ENCODE data around the gene CDT1. TPM values are rescaled to one million over a fixed set of nuclear protein-coding genes. Genes with fewer than 3 reads are reported as not detected.
A peak's percentile ranks its signal among the peaks of the same experiment; 100 is the strongest.

Gene CDT1
- total and polyA plus RNA-seq, 2 experiments from 2014 or later, result 32.6 to 187 TPM

DNA sequence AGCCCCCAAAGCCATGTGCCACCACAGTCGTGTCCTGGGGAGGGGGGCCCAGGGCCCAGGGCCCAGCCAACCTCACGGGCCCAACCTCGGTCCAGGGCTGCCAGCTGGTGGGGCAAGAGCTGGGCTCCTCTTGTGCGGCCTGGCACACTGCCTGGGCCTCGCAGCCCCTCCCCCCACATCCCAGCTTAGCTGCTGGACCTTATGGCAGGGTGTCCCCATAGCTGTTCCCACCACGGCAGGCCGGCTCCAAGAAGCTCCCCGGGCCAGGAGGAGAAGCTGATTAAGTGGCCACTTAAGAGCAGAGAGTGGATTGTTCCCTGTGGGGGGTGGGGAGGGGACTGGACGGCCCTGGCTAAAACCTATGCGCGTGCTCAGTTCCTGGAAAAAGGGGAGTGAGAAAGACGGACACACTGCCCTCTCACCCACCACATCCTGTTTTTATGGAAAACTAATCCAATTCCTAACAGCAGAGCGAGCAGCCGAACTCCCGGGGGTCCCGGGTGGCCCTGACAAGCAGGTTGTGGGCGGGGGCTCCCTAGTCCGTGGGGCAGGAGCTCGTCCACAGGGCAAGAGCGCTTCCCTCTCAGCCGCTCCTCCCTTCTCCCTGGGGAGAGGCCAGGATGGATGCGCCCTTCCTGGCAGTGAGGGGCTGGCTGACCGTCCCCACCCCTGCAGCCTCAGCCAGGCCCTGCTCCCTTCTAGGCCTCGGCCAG, 35.4 kb upstream of the CDT1 start:
- Histone ChIP-seq H3K4me2 (peak overlapping the region; percentile 14; the same call in 1 of the 2 replicates), H3K27ac (ENCODE audit: low read depth) (peak overlapping the region; percentile 19; the same call in 1 of the 2 replicates), H3F3A (replicated peaks; ENCODE audit: low read depth) (peaks cover 15% of the 10 kb centered on the region; the same call in 1 of the 2 replicates), H3K4me3 (no peak overlapping the region), H3K9me2 (ENCODE audit: insufficient read depth) (no peaks in the 10 kb centered on the region), H4K20me1 (replicated peaks; ENCODE audit: insufficient read depth) (no peaks in the 10 kb centered on the region), H2AFZ (no peak overlapping the region), H3K27me3 (ENCODE audit: insufficient read depth) (no peaks in the 10 kb centered on the region), H3K79me2 (replicated peaks; ENCODE audit: insufficient read depth) (peaks cover 41% of the 10 kb centered on the region), H3K4me1 (ENCODE audit: insufficient read depth) (peaks cover 33% of the 10 kb centered on the region), H3K36me3 (ENCODE audit: insufficient read depth) (no peaks in the 10 kb centered on the region)
- DNase-seq (ENCODE audit: low spot score), result no peak
- Mint-ChIP-seq H3K27me3 (ENCODE audit: insufficient read depth, low read depth, poor library complexity) (peaks cover 17% of the 10 kb centered on the region), H3K4me1 (peaks cover 53% of the 10 kb centered on the region), H3K27ac (no peak overlapping the region), H3K36me3 (ENCODE audit: low read depth) (no peaks in the 10 kb centered on the region), H3K4me3 (no peak overlapping the region), H3K9me3 (no peaks in the 10 kb centered on the region)
- no peak for ATAC-seq
- TF ChIP-seq, protein P1, sequence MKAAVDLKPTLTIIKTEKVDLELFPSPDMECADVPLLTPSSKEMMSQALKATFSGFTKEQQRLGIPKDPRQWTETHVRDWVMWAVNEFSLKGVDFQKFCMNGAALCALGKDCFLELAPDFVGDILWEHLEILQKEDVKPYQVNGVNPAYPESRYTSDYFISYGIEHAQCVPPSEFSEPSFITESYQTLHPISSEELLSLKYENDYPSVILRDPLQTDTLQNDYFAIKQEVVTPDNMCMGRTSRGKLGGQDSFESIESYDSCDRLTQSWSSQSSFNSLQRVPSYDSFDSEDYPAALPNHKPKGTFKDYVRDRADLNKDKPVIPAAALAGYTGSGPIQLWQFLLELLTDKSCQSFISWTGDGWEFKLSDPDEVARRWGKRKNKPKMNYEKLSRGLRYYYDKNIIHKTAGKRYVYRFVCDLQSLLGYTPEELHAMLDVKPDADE (IDR thresholded peaks at IDR 0.05), result no peak
- TF ChIP-seq ZNF114 (CRISPR knock-in tag; IDR thresholded peaks at IDR 0.05) (no peak), STAT1 (IDR thresholded peaks at IDR 0.05; ENCODE audit: unreplicated experiment) (no peak)

DNA sequence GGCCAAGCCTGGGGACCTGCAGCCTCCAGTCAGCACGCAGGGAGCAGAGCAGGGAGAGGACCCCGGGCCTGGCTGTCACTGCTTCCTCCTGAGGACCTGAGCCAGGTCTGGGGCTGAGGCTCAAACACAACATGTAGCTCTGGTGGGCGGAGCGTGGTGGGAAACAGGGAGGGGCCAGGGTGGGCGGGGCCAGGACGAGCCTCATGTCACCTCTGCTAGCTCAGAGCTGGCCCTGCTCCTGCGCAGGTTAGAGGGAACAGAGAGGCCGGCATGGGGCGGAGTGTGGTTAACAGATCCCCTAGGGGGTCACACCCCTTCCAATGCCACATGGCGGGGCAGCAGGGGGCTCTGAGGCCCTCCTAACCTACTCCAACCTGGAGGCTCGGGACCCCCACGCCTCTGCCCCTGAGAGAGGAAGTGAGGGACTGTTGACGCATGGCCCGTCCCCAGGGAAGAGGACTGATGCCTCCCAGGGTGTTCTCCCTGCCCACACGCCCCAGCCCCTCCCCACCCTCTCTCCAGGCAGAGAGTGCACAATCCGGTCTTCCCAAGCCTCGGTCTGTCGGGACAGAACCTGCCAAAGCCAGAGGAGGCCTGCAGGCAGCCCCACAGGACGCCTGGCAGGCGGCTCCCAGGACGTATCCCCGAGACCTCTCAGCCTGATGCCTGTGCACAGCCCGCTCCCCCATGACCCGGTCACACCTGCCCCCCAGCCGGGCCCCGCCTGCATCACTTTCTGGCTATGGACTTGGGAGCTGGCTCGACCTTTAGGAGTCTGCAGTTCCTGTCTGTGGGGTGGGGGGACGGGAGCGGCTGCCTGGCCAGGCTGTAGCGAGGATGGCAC, 33.8 kb upstream of the CDT1 start:
- Histone ChIP-seq H3K79me2 (replicated peaks; ENCODE audit: insufficient read depth) (peaks cover 51% of the 10 kb centered on the region), H3K27ac (ENCODE audit: low read depth) (no peak overlapping the region), H4K20me1 (replicated peaks; ENCODE audit: insufficient read depth) (no peaks in the 10 kb centered on the region), H3F3A (replicated peaks; ENCODE audit: low read depth) (peaks cover 13% of the 10 kb centered on the region; the same call in 1 of the 2 replicates), H3K9me2 (ENCODE audit: insufficient read depth) (no peaks in the 10 kb centered on the region), H3K4me1 (ENCODE audit: insufficient read depth) (peaks cover 37% of the 10 kb centered on the region), H3K36me3 (ENCODE audit: insufficient read depth) (no peaks in the 10 kb centered on the region), H2AFZ (no peak overlapping the region), H3K4me2 (peak overlapping the region; percentile 55), H3K4me3 (no peak overlapping the region), H3K27me3 (ENCODE audit: insufficient read depth) (no peaks in the 10 kb centered on the region)
- Mint-ChIP-seq H3K9me3 (no peaks in the 10 kb centered on the region; the same call in 2 of the 3 replicates), H3K27ac (peak overlapping the region; percentile 75), H3K27me3 (ENCODE audit: insufficient read depth, low read depth, poor library complexity) (peaks cover 18% of the 10 kb centered on the region), H3K4me1 (peaks cover 45% of the 10 kb centered on the region), H3K36me3 (ENCODE audit: low read depth) (no peaks in the 10 kb centered on the region), H3K4me3 (peak overlapping the region; percentile 8; the same call in 2 of the 3 replicates)
- TF ChIP-seq NANOG (IDR thresholded peaks at IDR 0.05; ENCODE audit: borderline replicate concordance), result no peak
- TF ChIP-seq, protein P2, sequence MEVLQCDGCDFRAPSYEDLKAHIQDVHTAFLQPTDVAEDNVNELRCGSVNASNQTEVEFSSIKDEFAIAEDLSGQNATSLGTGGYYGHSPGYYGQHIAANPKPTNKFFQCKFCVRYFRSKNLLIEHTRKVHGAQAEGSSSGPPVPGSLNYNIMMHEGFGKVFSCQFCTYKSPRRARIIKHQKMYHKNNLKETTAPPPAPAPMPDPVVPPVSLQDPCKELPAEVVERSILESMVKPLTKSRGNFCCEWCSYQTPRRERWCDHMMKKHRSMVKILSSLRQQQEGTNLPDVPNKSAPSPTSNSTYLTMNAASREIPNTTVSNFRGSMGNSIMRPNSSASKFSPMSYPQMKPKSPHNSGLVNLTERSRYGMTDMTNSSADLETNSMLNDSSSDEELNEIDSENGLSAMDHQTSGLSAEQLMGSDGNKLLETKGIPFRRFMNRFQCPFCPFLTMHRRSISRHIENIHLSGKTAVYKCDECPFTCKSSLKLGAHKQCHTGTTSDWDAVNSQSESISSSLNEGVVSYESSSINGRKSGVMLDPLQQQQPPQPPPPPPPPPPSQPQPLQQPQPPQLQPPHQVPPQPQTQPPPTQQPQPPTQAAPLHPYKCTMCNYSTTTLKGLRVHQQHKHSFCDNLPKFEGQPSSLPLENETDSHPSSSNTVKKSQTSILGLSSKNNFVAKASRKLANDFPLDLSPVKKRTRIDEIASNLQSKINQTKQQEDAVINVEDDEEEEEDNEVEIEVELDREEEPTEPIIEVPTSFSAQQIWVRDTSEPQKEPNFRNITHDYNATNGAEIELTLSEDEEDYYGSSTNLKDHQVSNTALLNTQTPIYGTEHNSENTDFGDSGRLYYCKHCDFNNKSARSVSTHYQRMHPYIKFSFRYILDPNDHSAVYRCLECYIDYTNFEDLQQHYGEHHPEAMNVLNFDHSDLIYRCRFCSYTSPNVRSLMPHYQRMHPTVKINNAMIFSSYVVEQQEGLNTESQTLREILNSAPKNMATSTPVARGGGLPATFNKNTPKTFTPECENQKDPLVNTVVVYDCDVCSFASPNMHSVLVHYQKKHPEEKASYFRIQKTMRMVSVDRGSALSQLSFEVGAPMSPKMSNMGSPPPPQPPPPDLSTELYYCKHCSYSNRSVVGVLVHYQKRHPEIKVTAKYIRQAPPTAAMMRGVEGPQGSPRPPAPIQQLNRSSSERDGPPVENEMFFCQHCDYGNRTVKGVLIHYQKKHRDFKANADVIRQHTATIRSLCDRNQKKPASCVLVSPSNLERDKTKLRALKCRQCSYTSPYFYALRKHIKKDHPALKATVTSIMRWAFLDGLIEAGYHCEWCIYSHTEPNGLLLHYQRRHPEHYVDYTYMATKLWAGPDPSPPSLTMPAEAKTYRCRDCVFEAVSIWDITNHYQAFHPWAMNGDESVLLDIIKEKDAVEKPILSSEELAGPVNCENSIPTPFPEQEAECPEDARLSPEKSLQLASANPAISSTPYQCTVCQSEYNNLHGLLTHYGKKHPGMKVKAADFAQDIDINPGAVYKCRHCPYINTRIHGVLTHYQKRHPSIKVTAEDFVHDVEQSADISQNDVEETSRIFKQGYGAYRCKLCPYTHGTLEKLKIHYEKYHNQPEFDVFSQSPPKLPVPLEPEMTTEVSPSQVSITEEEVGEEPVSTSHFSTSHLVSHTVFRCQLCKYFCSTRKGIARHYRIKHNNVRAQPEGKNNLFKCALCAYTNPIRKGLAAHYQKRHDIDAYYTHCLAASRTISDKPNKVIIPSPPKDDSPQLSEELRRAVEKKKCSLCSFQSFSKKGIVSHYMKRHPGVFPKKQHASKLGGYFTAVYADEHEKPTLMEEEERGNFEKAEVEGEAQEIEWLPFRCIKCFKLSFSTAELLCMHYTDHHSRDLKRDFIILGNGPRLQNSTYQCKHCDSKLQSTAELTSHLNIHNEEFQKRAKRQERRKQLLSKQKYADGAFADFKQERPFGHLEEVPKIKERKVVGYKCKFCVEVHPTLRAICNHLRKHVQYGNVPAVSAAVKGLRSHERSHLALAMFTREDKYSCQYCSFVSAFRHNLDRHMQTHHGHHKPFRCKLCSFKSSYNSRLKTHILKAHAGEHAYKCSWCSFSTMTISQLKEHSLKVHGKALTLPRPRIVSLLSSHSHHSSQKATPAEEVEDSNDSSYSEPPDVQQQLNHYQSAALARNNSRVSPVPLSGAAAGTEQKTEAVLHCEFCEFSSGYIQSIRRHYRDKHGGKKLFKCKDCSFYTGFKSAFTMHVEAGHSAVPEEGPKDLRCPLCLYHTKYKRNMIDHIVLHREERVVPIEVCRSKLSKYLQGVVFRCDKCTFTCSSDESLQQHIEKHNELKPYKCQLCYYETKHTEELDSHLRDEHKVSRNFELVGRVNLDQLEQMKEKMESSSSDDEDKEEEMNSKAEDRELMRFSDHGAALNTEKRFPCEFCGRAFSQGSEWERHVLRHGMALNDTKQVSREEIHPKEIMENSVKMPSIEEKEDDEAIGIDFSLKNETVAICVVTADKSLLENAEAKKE (CRISPR knock-in tag; IDR thresholded peaks at IDR 0.05), result no peak
- TF ChIP-seq EZH2 (IDR thresholded peaks at IDR 0.05; ENCODE audit: low read depth, unreplicated experiment), result no peak
- peak; percentile 47; the same call in 1 of the 2 replicates for TF ChIP-seq POLR2AphosphoS5 (IDR thresholded peaks at IDR 0.05; ENCODE audit: low read depth)
- TF ChIP-seq, protein P1 (IDR thresholded peaks at IDR 0.05), result no peak
- no peak for TF ChIP-seq EZH2phosphoT487 (IDR thresholded peaks at IDR 0.05; ENCODE audit: unreplicated experiment)
- DNase-seq (ENCODE audit: low spot score) (peak; percentile 93), ATAC-seq (peak; percentile 64)
